Left ventricle myocardium inferior (tissue), 1 donor: Measurements from ENCODE around the gene LINC01488. TPM values are rescaled to one million over a fixed set of nuclear protein-coding genes. Genes with fewer than 3 reads are reported as not detected.
A peak's percentile ranks its signal among the peaks of the same experiment; 100 is the strongest.

Experiments used
- DNase-seq: peaks from one replicate; pipeline ENCODE4 v3.0.0-alpha.2; 2020
- H3K27ac ChIP-seq: fragments of 200-600 bp; replicated peaks from 2 replicates; pipeline ENCODE4 v1.8.0; 2021
- H3K27me3 ChIP-seq: fragments of 200-600 bp; 2 replicates; pipeline ENCODE4 v1.8.0; 2021; ENCODE audit warnings: low read depth
- H3K36me3 ChIP-seq: fragments of 200-600 bp; 2 replicates; pipeline ENCODE4 v1.8.0; 2021
- H3K4me1 ChIP-seq: fragments of 200-600 bp; 2 replicates; pipeline ENCODE4 v1.8.0; 2021
- H3K4me3 ChIP-seq: fragments of 200-600 bp; 2 replicates; pipeline ENCODE4 v1.8.0; 2021; ENCODE audit warnings: mild to moderate bottlenecking, moderate library complexity
- H3K9me3 ChIP-seq: fragments of 200-600 bp; replicated peaks from 2 replicates; pipeline ENCODE4 v1.8.0; 2021
- intact Hi-C: fragments of 100-400 bp; cut with micrococcal nuclease; formaldehyde crosslinking; loops from one replicate; pipeline ENCODE4 v1.11.0; 2022
- total RNA-seq: library from RNA; stranded (reverse); fragmentation: NEBNext Ultra II Directional; extraction: Animal tissue kit (Norgen Biotek cat#: 25700); gene quantifications from one replicate; pipeline ENCODE4 v1.2.1, GENCODE V29; 2021
- TF ChIP-seq, protein P1 (sequence below): fragments of 200-600 bp; IDR thresholded peaks from 2 replicates; pipeline ENCODE4 v1.8.0; 2021; ENCODE audit warnings: antibody characterized with exemption, mild to moderate bottlenecking, borderline replicate concordance
- donor health status: DM: no; HTN: yes; CAD: no; lungs with severe emphysema.

LINC01488 gene
- total RNA-seq, 1 donor from 2014 or later: 0.38 TPM

DNA sequence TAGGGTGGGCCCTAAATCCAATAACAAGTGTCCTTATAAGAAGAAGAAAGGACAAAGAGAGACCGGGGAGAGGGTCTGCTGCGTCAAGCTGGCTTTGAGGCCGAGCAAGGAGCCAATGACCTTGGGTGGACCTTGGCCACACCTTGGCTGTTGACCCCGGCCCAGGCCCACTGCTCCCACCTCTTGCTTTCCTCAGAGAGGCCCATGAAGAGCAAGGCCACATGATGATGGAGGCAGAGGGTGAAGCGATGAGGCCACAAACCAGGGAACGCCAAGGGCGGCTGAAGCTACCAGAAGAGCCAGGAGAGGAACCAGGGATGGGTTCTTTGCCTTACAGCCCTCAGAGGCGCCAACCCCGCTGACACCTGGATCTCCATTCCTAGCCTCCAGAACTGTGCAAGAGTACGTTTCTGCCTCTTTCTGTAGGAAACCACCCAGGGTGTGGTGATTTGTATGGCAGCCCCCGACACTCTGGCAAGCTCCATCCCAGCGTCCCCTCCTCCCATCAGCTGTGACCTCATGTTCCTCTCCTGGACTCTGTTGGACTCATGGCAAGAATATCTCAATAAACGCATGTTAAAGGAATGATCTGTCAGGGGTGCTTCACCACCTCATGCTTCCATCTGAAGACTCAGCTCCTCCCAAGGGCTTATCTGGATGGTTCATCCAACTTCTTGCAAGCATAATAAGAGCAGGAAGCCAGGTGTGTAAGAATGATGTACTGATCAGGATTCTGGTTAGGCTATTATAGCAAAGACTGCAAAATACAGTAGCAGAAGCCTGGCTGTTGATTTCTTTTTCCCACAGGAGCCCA, 41.6 kb upstream of the LINC01488 start:
- TF ChIP-seq, protein P1, sequence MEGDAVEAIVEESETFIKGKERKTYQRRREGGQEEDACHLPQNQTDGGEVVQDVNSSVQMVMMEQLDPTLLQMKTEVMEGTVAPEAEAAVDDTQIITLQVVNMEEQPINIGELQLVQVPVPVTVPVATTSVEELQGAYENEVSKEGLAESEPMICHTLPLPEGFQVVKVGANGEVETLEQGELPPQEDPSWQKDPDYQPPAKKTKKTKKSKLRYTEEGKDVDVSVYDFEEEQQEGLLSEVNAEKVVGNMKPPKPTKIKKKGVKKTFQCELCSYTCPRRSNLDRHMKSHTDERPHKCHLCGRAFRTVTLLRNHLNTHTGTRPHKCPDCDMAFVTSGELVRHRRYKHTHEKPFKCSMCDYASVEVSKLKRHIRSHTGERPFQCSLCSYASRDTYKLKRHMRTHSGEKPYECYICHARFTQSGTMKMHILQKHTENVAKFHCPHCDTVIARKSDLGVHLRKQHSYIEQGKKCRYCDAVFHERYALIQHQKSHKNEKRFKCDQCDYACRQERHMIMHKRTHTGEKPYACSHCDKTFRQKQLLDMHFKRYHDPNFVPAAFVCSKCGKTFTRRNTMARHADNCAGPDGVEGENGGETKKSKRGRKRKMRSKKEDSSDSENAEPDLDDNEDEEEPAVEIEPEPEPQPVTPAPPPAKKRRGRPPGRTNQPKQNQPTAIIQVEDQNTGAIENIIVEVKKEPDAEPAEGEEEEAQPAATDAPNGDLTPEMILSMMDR: no peak
- H3K27ac ChIP-seq: no peak overlapping the region
- no peaks in the 10 kb centered on the region for H3K27me3 ChIP-seq
- intact Hi-C loops: loop anchor here (10.0 kb wide), 1 partner anchor 145 kb away; the partner anchor contains the start of gene MYEOV
- H3K4me3 ChIP-seq: no peak overlapping the region
- no peak for DNase-seq
- H3K4me1 ChIP-seq: peaks cover 31% of the 10 kb centered on the region
- no peaks in the 10 kb centered on the region for H3K9me3 ChIP-seq
- no peaks in the 10 kb centered on the region for H3K36me3 ChIP-seq

DNA sequence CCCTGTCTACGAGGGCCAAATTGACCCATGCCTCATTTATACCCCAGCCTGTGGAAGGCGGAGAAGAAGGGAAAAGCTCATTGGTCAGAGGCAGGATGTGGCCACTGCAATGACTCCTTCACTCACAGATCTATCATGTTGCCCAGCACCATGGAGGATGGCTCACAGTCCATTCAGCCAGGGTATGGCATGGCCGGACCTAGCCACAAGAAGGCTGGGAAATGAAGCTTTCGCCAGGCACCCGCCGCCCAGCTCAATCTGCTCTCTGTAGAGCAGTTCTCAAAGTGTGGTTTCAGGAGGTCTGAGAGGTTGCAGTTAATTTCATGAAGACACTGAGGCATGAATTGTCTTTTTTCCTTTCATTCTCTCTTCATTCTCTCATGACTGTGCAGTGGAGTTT, 40.6 kb upstream of the LINC01488 start:
- Histone ChIP-seq H3K9me3 (no peaks in the 10 kb centered on the region), H3K4me1 (peaks cover 40% of the 10 kb centered on the region), H3K36me3 (no peaks in the 10 kb centered on the region), H3K27me3 (no peaks in the 10 kb centered on the region), H3K4me3 (no peak overlapping the region), H3K27ac (no peak overlapping the region)
- intact Hi-C loops: loop anchor here (10.0 kb wide), 1 partner anchor 146 kb away; the partner anchor contains the start of gene MYEOV
- TF ChIP-seq, protein P1: no peak
- no peak for DNase-seq

DNA sequence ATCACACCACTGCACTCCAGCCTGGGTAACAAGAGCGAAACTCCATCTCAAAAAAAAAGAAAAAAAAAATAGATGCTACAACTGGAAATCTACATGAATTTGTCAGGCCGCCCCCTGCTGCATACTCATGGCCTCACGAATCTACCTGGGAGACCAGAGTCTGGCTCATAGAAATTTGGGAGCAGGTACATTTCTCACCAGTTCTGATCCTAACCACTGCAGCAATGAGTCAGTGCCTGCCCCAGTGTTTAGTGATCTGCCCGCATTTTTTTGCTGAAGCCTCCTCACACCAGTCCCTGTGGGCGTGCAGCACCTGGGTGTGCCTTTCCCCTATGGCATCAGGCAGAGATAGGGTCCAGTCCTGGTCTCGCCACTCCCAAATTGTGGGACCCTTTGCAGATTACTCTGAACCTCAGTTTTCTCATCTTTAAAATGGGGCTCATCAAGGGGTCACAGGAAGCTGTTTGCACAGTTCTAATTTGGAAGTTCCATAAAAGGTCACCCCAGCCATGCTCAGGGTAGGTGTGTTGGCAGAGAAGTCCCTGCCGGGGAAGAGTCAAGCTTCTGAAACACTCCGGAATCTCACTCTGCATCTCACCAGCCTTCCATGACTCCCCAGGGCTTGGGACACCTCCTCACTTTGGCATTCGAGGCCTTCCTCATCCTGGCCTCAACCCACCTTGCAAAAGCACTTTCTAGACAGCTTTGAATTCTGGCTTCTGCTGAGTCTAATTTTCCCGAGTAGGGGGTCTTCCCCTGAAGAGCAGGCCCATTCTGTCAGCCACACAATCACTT, 39.3 kb upstream of the LINC01488 start:
- Histone ChIP-seq H3K27ac (peak overlapping the region; percentile 96), H3K4me3 (no peak overlapping the region), H3K36me3 (no peaks in the 10 kb centered on the region), H3K4me1 (peaks cover 40% of the 10 kb centered on the region), H3K9me3 (no peaks in the 10 kb centered on the region), H3K27me3 (no peaks in the 10 kb centered on the region)
- TF ChIP-seq, protein P1: no peak
- intact Hi-C loops: loop anchor here (10.0 kb wide), 1 partner anchor 147 kb away; the partner anchor contains the start of gene MYEOV
- DNase-seq: no peak

DNA sequence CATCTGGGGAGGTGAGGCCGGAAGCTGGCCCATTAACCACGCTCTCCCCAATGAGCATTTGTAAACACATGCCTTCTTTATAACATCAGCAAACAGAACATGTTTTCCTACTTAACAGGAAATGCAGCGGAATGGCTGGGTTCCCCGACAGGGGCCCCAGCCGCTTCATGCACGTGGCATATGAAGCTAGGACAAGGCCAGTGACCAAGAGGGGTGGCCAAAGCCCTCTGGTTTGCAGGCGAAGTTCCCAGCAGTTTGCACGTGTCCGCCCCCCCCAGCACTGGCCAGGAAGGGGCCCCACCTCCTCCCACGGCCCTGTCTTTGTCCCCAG, 38.7 kb upstream of the LINC01488 start:
- H3K9me3 ChIP-seq: no peaks in the 10 kb centered on the region
- H3K27ac ChIP-seq: peak overlapping the region; percentile 96
- peaks cover 40% of the 10 kb centered on the region for H3K4me1 ChIP-seq
- intact Hi-C loops: loop anchor here (10.0 kb wide), 1 partner anchor 148 kb away; the partner anchor contains the start of gene MYEOV
- no peaks in the 10 kb centered on the region for H3K36me3 ChIP-seq
- DNase-seq: peak; percentile 60
- H3K27me3 ChIP-seq: no peaks in the 10 kb centered on the region
- peak overlapping the region; percentile 65 for H3K4me3 ChIP-seq
- TF ChIP-seq, protein P1: no peak

DNA sequence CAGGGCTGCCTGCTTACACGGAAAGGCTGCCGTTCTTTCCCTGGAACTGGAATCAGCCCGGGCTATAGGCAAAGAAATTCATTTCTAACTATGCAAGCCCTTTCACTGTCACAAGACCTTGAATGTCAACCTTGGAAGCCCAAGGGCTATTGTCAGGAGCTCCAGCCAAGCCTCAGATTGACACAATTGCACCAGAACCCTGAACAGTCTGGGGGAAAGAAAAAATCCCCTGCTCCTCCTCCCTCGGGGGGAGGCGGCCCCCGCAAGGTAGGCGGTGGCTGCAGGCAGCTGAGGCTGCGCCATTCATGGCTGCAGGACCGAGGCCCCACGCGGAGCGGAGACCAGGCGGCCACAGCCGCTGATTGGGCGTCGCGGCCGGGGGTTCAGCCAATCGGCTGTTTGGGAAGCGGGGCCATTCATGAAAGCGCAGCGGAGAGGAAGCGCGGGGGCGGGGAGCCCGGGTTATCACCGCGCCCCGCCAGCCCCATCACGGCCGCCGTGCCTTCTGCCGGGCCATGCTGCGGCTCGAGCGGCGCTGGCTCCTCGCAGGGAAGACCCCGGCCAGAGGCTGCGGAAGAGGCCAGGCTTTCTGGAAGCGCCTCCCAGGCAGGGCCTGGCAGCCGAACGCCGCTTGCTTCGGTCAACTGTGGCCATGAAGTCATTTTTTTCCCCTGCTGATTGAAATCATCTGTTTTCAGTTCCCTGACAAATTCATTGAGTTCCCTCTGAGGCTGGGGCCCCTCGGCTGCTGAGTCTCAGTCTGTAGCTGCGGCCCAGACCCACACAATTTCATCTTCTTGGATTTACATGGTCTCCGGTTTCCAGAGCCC, 38.1 kb upstream of the LINC01488 start:
- DNase-seq: peak; percentile 93
- TF ChIP-seq, protein P1: no peak
- Histone ChIP-seq H3K9me3 (no peaks in the 10 kb centered on the region), H3K27me3 (no peaks in the 10 kb centered on the region), H3K4me1 (peaks cover 45% of the 10 kb centered on the region), H3K4me3 (peak overlapping the region; percentile 65), H3K36me3 (no peaks in the 10 kb centered on the region), H3K27ac (peak overlapping the region; percentile 96)
- intact Hi-C loops: loop anchor here (10.0 kb wide), 1 partner anchor 149 kb away; the partner anchor contains the start of gene MYEOV
